ENCODE data around the gene BCOR. TPM values are rescaled to one million over a fixed set of nuclear protein-coding genes. Genes with fewer than 3 reads are reported as not detected.

BCOR gene
- total and polyA plus RNA-seq, 7 donors = 6.4 to 24.3 (median 18.3) TPM

GRCh38 chrX:40120838-40121580 lies 23.3 kb upstream of the BCOR start:
- Histone ChIP-seq H3K4me1 (no peaks in the 10 kb centered on the region), H3K36me3 (ENCODE audit: insufficient read depth in 1 of 2, low read depth in 1 of 2) (no peaks in the 10 kb centered on the region), H3K4me3 (no peak overlapping the region), H3K27ac (no peak overlapping the region), H3K9me3 (no peaks in the 10 kb centered on the region), H3K27me3 (ENCODE audit: insufficient read depth in 3 of 3, low read length in 2 of 3) (peaks cover 0 to 19% (median 0%) of the 10 kb centered on the region in 3 donors)
- intact Hi-C loops (cut with DNase I) = no loop called here
- DNase-seq = no peak
- TF ChIP-seq CTCF (IDR thresholded peaks at IDR 0.05) = no peak
- WGBS, 3 donors = 78 to 95% (median 85%) methylated on average over 11 of the region's 11 CpGs
- no peak for ATAC-seq

DNA sequence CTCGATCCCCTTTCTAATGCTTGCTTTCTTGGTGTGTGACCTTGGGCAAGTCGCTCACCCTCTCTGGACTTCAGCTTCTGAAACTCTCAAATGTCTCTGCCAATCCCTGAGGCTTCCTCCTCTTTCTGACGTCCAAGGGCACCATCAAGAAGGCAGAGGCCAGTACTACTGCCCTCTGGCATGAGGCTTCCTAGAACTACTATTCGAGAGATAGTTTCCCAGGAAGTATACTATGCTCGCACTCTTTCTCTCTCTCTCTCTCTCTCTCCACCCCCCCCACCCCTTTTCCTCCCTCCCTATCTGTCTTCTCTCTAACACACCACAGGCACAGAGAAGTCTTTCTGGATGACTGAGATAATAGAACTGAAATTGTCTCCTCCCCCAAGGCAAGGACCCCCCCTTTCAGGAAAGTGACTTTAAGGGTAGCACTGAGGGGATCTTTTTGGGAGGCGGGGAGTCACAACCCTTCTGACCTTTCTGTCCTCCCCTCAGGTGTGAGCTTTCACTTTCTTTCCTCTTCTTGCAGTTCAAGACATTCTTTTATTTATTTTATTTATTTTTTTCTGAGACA lies 20.0 kb upstream of the BCOR start:
- 63 to 67% (median 66%) methylated on average over 5 to 6 of the region's 6 CpGs for WGBS, 3 donors
- intact Hi-C loops (cut with DNase I) = no loop called here
- Histone ChIP-seq H3K27ac (no peak overlapping the region), H3K4me1 (no peaks in the 10 kb centered on the region), H3K36me3 (ENCODE audit: insufficient read depth in 1 of 2, low read depth in 1 of 2) (no peaks in the 10 kb centered on the region), H3K4me3 (no peak overlapping the region), H3K9me3 (no peaks in the 10 kb centered on the region), H3K27me3 (ENCODE audit: insufficient read depth in 3 of 3, low read length in 2 of 3) (peaks cover 0 to 15% (median 0%) of the 10 kb centered on the region in 3 donors)
- TF ChIP-seq CTCF (IDR thresholded peaks at IDR 0.05) = no peak
- DNase-seq (no peak), ATAC-seq (no peak)

GRCh38 chrX:40116925-40117324 lies 19.2 kb upstream of the BCOR start:
- no peak overlapping the region for H3K27ac ChIP-seq
- peaks cover 0 to 14% (median 0%) of the 10 kb centered on the region in 3 donors for H3K27me3 ChIP-seq (ENCODE audit: insufficient read depth in 3 of 3, low read length in 2 of 3)
- no peaks in the 10 kb centered on the region for H3K36me3 ChIP-seq (ENCODE audit: insufficient read depth in 1 of 2, low read depth in 1 of 2)
- no peak for TF ChIP-seq CTCF (IDR thresholded peaks at IDR 0.05)
- no peaks in the 10 kb centered on the region for H3K9me3 ChIP-seq
- no peak overlapping the region for H3K4me3 ChIP-seq
- ATAC-seq (no peak), DNase-seq (no peak)
- intact Hi-C loops (cut with DNase I) = no loop called here
- WGBS, 3 donors = 76 to 81% (median 79%) methylated on average over 9 of the region's 9 CpGs
- H3K4me1 ChIP-seq = no peaks in the 10 kb centered on the region

GRCh38 chrX:40112996-40113395 lies 15.2 kb upstream of the BCOR start:
- TF ChIP-seq CTCF (IDR thresholded peaks at IDR 0.05) = no peak
- H3K36me3 ChIP-seq (ENCODE audit: insufficient read depth in 1 of 2, low read depth in 1 of 2) = no peaks in the 10 kb centered on the region
- H3K4me3 ChIP-seq = no peak overlapping the region
- DNase-seq = no peak
- WGBS, 3 donors = 87 to 93% (median 89%) methylated on average over 3 of the region's 3 CpGs
- peaks cover 8% of the 10 kb centered on the region for H3K4me1 ChIP-seq
- no peaks in the 10 kb centered on the region for H3K9me3 ChIP-seq
- H3K27ac ChIP-seq = no peak overlapping the region
- intact Hi-C loops (cut with DNase I) = loop anchor here in 1 of 2 donors (5.0 kb wide), 1 partner anchor 34 kb away; no protein-coding TSS in a partner anchor
- H3K27me3 ChIP-seq (ENCODE audit: insufficient read depth in 3 of 3, low read length in 2 of 3) = peaks cover 0 to 30% (median 0%) of the 10 kb centered on the region in 3 donors
- ATAC-seq = no peak

Data from psoas muscle (tissue), 8 donors.